NOMO-1 treated with DMSO at 0.1 percent for 48 hours (cell line): ENCODE data around the gene CMIP.
A peak's percentile ranks its signal among the peaks of the same experiment; 100 is the strongest.

Source experiments
- DNase-seq: peaks from one replicate; lab custom pipeline; 2025; ENCODE audit not compliant: unreplicated experiment; lab: John Stamatoyannopoulos, UW

CMIP gene

GRCh38 chr16:81758376-81758775 lies 313.8 kb downstream of the CMIP start:
- peak; percentile 26 for DNase-seq
